GM19455 (cell line): Measurements from ENCODE around the gene BAHCC1.

Experiments used
- ATAC-seq: cut with Tn5 transposase; IDR thresholded peaks from one replicate; pipeline ENCODE4 v1.9.1; 2021; ENCODE audit not compliant: unreplicated experiment

The BAHCC1 gene

DNA sequence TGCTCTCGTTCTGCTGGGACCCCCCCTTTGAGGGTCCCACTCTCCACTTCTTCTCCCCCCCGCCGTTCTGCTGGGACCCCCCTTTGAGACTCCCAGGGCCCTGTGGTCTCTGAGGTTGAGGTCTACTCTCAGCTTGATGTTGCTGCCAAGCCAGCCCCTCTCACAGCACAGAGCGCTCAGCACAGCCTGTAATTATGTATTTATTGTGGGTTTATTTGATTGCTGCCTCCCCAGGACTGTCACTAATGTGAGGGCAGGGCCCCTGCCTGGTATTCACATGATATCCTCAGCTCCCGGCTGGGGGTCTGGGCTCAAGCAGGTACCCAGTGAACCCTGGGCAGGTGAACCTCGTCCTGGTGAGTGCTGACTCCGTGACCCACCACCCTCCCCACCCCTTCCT, 81.9 kb downstream of the BAHCC1 start:
- ATAC-seq = no peak

DNA sequence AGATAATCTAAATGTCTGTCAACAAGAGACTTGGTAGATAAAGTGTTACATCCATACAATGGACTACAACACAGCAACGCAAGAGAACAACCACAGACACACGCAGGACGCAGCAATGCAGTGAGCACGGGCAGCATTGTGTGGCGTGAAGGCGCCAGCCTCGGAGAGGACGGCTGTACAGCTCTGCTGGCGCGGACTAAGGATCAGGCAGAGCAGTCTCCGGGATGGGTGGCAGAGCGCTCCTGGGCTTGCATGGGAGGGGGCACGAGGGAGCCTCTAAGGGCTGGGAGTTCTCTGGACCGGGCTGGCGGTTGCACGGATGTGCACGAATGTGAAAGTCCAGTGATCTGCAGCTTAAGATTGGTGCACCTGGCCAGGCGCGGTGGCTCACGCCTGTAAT, 82.9 kb downstream of the BAHCC1 start:
- no peak for ATAC-seq

DNA sequence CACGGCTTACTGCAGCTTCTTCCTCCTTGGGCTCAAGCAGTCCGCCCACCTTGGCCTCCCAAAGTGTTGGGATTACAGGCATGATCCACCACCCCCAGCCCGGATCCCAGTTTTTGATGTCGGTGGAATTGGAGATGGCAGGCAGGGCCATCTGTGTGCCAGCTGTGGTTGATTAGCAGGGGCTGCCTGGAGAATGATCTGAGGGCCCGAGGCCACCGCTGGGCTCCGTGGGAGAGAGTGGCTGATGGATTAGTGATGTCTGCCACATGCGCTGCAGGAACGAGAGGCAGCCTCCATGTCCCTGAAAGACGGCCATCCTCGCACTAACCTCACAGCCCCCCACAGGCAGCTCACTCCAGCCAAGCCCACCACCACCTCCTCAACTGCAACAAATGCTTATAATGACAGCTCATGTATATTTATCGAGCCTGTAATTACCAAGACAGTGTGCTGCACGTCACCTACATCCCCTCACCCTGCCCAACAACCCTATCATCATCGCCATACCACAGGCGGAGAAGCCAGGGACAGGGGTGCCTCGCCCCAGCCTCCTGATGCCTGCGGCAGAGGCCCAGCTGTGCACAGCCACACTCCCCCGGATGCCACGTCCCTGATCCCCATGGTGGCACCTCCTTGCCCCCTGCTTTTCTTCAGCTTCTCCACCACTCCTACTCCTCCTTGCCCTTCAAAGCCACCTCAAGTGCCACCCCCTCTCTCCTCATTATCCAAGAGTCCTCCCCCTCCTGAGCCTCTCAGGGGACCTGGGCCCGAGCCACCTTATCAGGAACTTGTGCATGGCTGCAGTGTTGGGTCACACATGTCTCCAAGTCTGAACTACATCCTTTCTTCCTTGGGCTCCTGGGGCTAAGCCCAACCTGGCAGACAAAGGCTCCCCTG, 84.2 kb downstream of the BAHCC1 start:
- ATAC-seq = no peak

DNA sequence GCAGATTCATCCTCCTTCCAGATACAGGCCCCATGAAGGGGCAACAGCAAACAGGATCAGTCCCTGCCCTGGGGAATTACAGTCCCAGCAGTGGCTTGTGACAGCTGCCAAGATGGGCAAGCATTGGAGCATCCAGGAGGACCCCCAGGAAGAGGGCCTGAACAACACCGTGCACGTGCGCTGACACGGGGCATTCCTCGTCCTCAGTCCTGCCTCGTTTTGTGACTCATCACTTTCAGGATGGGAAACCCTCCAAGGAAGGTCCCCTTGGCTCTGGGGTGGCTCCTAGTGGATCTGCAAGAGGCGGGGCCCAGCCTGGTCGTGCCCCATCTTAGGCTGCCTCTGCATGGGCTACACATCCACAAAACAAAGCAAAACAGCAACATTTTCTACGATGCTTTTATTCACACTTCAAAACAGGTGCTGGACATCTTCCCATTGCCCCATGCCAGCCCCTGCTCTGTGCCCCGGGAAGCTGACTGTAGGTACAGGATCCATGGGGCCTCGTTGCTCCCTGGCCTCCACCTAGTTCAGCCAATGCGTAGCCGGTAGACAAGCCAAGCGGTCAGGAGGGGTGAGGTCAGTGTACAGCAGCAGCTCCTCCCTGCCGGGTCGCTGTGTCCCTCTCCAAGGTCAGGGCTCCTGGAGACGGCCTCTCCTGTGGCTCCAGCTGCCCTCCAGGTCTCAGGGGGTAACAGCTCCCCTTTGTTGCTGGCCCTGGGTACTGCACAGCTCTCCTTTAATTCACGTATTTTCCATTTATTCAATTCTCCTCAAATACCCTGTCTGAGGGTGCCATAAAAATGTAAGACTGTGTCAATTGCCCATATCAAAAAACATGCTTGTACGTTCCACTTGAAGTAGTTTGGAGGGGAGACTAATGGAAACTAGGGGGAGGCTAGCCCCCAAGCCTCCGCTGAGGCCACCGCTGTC, 85.1 kb downstream of the BAHCC1 start:
- ATAC-seq = no peak

DNA sequence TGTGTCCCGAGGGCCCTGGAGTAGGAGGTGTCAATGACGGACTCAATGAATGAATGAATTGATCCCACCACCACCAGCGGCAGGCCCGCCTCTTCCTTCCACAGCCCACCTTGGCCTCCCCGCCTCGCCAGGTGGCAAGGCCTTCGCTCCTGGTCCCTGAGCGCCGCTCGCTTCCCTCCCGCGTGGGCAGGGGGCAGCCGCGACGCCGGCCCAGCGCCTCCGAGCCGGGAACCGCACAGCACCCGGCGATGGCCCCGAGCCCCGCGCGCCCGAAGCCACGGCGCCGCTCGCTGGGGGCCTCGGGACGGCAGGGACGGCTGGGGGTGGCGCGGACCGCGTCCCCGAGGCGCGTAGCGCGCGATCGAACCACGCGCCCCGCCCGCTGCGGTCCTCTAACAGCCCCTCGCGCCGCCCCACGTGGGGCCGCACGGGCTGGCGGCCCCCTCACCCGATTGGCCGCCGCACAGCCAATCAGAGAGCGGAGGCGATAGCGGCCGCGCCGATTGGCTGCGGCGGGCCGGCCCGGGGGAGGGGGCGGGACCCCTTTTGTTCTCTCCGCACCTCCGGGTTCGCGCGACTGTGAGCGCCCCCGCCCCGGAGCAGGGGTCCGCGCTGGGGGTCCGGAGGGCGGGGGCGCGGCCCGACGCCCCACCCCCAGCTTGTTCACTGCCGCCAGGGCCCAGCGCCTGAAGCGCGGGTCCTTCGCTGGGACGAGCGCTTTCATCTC, 86.0 kb downstream of the BAHCC1 start:
- no peak for ATAC-seq

DNA sequence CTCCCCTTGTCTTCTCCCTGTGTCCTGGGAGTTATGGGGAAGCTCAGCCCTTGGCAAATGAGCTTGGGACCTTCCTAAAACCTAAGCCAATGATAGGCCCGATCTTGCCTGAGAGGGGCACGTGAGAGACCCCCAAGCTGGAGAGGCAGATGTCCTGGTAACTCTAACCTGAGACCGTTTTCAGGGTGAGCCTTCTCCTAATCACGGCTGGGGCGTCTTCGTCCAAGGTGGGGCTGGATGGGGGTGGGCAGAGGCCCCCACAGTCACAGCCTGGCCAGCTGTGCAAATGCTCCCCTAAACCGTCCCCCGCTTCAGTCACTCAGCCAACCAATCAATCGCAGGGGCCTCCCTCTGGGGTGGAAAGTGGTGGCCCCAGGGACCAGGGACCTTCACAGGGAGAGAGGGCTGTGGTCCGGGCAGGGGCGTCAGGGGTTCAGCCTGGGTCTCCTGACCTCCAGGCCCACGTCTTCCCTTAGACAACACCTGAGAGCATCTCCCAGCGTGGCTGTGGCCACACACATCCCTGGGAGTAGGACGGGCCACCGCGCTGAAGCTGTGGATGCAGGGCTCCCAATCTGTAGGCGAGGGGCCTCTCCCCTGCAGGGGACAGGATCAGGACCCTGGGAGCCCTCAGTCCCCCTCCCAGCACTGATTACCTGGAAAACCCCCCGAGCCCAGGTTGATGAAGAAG, 86.7 kb downstream of the BAHCC1 start:
- no peak for ATAC-seq

DNA sequence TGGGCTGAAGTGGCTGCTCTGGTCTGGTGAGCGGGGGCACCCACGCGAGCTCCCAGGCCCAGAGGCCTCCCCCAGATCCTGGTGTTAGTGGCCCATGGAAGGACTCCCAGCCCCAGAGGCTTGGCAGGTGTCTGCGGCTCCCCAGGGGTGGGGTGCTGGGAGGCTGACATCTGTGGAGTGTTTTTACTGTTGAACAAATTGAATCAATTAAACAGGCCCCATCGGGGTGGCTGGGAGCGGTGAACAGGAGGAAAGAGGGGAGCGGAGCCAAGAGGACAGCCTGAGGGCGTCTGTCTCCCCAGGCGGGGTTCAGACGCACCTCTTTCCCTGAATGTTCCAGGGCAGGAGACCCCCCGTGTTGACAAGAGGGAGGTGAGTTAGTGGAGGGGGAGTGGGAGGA, 87.4 kb downstream of the BAHCC1 start:
- no peak for ATAC-seq

DNA sequence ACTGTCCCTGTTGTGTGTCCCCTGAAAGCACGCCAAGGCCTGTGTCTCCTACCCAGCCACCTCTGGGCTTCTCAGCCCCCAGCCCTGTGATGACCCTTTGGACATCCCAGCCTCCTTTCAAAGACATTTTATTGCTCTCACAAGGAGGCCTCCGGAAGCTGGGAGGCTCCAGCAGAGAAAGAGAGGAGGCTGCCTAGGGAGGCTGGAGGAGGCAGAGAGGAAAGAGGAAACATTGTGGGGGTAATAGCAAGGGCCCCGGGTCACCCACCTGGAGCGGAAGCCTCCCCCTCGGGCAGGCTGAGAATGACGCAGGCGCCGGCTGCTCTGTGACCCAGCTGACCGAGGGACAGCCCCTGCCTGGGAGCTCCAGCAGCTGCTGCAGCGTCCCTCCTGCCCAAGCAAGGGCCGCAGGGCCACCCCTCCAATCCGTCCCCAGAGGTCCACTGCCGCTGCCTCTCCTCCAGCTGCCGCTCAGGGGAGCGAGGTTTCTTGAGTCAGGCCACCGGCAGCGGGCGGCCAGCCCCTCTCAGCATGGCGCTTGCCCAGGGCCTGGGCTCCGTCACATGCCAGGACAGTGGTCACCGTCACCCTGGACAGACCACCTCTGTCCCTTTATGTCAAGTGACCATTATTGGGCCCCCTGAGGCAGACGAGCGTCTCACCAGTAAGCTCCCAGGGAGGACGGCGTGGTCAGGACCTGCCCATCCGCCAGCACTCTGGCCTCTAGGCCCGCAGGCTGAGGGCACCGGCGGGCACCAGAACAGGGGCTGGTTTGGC, 88.0 kb downstream of the BAHCC1 start:
- no peak for ATAC-seq

DNA sequence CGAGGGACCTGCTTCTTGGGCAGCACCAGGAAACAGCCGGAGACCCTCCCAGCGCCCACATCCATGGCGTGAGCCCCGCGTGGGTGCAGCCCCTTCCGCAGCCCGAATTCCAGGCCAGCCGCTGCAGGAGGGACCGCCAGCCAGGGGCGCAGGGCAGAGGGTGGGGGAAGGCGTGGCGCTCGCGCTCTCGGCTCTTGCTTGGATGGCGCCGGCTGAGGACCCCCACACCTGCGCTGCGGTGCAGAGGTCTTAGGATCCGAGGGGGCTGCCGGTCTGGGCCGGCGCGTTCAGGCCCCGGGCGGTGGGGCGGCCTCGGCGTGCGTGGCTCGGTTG, 88.6 kb downstream of the BAHCC1 start:
- ATAC-seq = no peak

DNA sequence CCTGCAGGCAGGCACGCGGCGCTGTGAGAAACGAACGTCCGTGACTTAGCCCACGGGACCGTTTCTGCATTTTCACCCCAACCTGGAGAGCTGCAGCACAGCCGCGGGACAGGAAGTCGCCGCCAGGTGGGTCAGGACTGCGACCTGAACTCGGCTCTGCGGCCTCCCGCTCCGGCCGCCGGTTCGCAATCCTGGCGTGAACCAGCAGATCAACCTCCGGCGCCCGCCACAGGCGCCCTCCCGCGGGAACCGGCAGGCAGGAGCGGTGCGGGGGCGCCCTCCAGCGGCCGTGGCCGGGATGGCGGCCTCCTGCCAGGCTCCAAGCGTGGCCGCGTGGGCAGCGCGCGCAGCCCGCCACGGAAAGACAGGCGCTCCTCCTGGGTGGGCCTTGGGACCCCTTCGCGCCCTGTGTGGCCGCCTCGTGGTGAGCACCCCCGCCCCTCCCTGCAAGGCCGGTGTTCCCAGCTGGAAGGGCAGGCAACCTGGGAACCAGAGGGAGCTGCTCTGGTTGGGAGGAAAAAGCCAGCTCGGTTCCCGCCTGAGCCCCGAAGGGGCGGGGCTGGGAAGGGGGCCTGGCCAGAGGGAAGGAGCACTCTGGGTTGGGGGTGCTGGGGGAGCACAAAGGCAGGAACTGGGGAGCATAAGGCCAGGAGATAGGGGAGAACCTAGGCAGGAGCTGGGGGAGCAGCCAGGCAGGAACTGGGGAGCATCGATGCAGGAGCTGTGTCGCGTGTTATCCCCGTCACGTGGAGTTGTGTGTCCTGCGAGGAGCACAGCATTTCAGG, 89.1 kb downstream of the BAHCC1 start:
- ATAC-seq = peak; percentile 55

DNA sequence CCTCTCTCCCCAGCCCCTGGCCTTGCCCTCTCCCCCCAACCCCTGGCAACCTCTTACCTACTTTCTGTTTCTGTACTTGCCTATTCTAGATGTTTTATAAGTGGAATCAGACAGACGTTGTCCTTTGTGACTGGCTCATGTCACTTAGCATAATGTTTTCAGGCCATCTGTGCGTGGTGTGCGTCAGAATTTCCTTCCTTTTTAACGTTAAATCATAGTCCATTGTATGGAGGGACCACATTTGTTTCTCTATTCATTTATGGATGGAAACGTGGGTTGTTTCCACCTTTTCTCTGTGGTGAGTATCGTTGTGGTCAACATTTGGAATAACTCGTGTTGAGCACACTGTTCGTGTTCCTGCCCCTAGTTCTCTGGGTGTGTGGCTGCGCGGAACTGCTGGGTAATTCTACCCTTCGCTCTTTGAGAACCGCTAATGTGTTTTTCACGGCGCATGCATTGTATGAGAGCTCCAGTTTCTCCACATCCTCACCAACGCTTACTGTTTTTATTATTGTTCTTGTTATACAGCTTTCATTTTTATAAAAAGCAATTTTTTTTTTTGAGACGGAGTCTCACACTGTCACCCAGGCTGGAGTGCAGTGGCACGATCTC, 91.0 kb downstream of the BAHCC1 start:
- no peak for ATAC-seq

DNA sequence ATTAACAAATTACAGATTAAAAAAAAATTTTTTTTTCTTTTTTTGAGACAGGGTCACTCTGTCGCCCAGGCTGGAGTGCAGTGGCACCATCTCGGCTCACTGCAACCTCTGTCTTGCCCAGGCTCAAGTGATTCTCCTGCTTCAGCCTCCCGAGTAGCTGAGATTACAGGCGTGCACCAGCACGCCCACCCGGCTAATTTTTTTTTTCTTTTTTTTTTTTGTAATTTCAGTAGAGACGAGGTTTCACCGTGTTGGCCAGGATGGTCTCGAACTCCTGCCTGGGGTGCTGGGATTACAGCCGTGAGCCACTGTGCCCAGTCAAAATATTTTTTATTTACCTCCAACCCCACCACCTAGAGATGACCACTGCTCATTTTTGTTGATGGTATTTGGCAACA, 91.8 kb downstream of the BAHCC1 start:
- no peak for ATAC-seq

DNA sequence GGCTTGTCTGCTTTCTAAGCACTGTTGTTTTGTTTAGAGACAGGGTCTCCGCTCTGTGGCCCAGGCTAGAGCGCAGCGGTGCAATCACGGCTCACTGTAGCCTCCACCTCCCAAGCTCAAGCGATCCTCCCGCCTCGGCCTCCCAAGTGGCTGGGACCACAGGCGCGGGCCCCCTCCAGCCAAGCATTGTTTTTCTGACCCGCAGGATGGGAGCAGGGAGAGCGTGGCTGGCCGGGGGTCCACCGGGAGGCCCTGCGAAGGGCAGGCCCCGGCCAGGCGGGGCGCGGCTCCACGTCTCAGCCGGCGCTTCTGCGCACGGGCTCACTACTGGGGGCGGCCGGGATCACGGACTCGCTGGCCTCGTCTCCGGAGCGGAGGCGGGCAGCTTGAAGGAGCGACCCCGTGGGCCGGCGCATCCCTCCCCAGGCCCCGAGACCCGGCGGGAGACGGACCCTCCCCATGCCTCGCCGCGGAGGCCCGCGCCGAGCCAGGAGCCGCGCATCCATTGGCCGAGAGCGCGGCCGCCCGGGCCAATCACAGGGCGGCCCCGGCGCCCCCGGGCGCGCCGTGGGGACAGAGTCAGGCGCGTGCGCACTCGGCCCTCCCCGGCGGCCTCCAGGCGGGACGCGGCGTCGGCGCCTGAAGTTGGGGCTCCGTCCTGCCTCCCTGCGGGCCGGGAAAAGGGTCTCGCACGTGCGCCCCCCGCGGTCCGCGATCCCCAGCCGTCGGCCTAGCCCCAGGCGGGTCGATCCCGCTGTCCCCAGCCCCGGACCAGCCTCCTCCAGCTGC, 92.4 kb downstream of the BAHCC1 start:
- ATAC-seq = no peak

DNA sequence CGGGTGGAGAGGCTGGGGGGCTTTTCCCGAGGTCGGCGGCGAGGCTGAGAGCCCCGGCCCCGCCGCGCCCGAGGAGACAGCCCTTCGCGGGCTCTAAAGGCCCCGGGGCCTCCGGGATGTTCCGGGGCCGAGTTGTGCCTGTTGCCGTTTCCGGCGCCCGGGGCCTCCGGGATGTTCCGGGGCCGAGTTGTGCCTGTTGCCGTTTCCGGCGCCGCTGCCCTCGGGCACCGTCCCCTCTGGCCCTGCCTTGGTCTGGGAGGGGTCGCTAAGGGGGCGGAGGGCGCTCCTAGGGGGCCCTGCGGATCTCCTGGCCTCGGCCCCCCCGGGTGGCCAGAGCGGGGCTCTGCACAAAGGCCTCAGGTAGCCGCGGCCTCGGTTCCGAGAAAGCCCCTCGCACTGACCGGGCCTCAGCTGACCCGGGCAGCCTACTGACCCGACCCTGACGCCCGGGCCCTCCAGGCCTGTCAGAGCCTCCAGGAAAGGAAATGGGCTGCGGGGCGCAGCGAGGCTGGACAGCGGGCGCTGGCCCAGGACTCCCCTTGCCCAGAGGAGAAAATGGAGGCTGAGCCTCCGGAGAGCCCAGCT, 93.1 kb downstream of the BAHCC1 start:
- ATAC-seq = no peak

DNA sequence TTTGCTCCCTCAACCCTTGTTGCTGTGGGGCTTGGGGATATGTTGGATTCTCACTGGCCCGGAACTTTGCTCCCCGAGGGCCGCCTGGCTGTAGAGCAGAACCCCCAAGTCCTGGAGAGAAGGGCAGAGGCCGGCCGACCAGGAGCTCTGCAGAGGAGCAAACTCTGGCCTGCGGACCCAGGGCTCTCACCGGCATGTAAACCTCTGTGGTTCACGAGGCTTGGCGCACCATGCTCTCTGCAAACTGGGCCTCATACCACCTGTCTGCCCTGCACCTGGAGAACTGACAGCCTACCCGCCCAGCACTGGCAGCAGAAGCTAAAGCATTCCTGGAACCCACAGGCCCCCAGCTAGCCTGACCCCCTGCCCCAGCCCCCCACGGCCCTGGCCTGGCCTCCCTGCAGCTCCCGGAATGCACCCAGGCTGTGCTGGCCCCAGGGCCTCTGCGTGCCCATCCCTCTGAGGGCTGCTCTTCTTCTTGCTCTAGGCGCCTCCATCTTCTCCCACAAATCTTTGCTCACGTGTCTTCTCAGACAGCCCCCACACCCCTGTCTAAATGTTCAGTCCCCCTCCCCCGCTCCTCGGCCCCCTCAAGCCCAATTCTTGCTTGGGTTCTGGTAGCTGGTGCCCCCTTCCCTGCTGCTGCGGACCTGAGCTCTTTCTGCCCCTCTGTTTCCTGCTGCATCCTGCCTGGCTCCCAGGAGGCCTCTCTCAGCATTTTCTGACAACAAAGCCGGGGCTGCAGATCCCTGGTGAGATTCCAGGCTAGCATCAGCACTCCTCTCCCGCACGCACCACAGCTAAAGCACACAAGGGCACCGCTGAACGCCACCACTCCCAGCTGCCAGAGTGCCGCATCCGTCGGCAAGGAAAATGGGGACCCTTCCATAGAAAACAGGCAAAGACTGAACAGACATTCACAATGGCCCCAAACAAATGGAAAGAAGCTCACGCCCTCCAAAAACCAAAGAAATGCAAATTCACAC, 94.0 kb downstream of the BAHCC1 start:
- no peak for ATAC-seq
